Endothelial cell of coronary artery (primary cell): Measurements from ENCODE around the gene SORCS3. TPM values are rescaled to one million over a fixed set of nuclear protein-coding genes. Genes with fewer than 3 reads are reported as not detected.

Source experiments
- total RNA-seq: library from RNA; depleted of rRNA; stranded (reverse); fragments of >200 nt; gene quantifications from 2 replicates; pipeline ENCODE4 v1.2.3, GENCODE V29; 2014

Gene SORCS3
- not detected in 2 replicates for total RNA-seq

DNA sequence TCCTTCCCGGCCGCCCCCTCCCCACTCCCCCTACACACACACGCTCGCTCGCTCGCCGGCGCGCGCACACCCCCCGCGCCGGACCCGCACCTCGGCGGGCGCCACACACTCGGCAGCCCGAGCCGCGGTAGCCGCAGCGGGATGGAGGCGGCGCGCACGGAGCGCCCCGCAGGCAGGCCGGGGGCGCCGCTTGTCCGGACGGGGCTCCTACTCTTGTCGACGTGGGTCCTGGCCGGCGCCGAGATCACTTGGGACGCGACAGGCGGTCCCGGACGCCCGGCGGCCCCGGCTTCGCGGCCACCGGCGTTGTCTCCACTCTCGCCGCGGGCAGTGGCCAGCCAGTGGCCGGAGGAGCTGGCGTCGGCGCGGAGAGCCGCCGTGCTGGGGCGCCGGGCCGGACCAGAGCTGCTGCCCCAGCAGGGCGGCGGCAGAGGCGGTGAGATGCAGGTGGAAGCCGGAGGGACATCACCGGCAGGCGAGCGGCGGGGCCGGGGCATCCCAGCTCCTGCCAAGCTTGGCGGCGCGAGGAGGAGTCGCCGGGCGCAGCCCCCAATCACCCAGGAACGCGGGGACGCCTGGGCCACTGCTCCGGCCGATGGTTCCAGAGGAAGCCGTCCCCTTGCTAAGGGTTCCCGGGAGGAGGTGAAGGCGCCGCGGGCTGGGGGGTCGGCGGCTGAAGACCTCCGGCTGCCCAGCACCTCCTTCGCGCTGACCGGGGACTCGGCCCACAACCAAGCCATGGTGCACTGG is at the start of gene SORCS3:
Gene SORCS3 (plus strand): TSS at position 104 of the 750 bp plus-strand sequence.

